B cell (primary cell): Measurements from ENCODE around the gene ATP8B3. TPM values are rescaled to one million over a fixed set of nuclear protein-coding genes. Genes with fewer than 3 reads are reported as not detected.

Experiments used
- ATAC-seq: fragments of 200-7000 bp; cut with Tn5 transposase; one replicate; pipeline ENCODE4 v1.10.0; 2021; ENCODE audit warnings: low read depth, mild to moderate bottlenecking, moderate number of reproducible peaks, moderate library complexity
- CTCF ChIA-PET: fragments of 350-600 bp; sonication (Branson Sonifier 250); formaldehyde crosslinking; loops from one replicate; lab custom pipeline; 2021; ENCODE audit warnings: antibody characterized with exemption, inconsistent platforms; lab: Charles Lee
- POLR2A ChIA-PET: fragments of 350-600 bp; sonication (Branson Sonifier 250); formaldehyde crosslinking; loops from one replicate; lab custom pipeline; 2021; ENCODE audit warnings: antibody characterized with exemption; lab: Charles Lee
- DNase-seq: peaks from one replicate; pipeline ENCODE4 v3.0.0; 2013
- H2AFZ ChIP-seq: 2 replicates; pipeline ENCODE4 v1.6.1; 2012; ENCODE audit warnings: mild to moderate bottlenecking, low read depth, low read length; ENCODE audit not compliant: insufficient read depth, poor library complexity, severe bottlenecking
- H3K27ac ChIP-seq, 2 donors: 1 replicate in 1 of 2; 2 replicates in 1 of 2; pipeline ENCODE4 v1.5.1; 2012 to 2013; ENCODE audit warnings: low read length in 2 of 2, mild to moderate bottlenecking in 2 of 2, moderate library complexity in 1 of 2
- H3K27me3 ChIP-seq, 4 experiments: fragments of 200-600 bp in 1 of 4; sonication (generic) in 1 of 4; replicated peaks in 1 of 4; 1 replicate in 2 of 4; 2 replicates in 2 of 4; pipeline versions ENCODE4 v1.6.1 to v1.7.0; 2013 to 2016; ENCODE audit warnings: low read length in 3 of 4, mild to moderate bottlenecking in 2 of 4, mixed read lengths in 1 of 4, moderate library complexity in 1 of 4; ENCODE audit not compliant: insufficient read depth in 4 of 4, control insufficient read depth in 3 of 4; ENCODE audit errors: control extremely low read depth in 1 of 4
- H3K36me3 ChIP-seq, 2 experiments: replicated peaks in 1 of 2; 1 replicate in 1 of 2; 2 replicates in 1 of 2; pipeline versions ENCODE4 v1.6.1 to v1.7.1; 2013; ENCODE audit warnings: low read length in 1 of 2; ENCODE audit not compliant: insufficient read depth in 2 of 2, control insufficient read depth in 1 of 2; ENCODE audit errors: control extremely low read depth in 1 of 2, extremely low read depth in 1 of 2
- H3K4me1 ChIP-seq, 2 donors: fragments of 200-600 bp in 1 of 2; sonication (generic) in 1 of 2; 1 replicate in 1 of 2; 2 replicates in 1 of 2; pipeline versions ENCODE4 v1.5.1 to v1.6.1; 2013 to 2017; ENCODE audit warnings: low read length in 2 of 2; ENCODE audit not compliant: control insufficient read depth in 2 of 2, insufficient read depth in 2 of 2
- H3K4me2 ChIP-seq: replicated peaks from 2 replicates; pipeline ENCODE3; 2012; ENCODE audit warnings: mild to moderate bottlenecking, low read depth, low read length; ENCODE audit not compliant: poor library complexity, severe bottlenecking
- H3K4me3 ChIP-seq, 5 experiments: fragments of 200-600 bp in 1 of 5; sonication (generic) in 1 of 5; 1 replicate in 3 of 5; 2 replicates in 2 of 5; pipeline versions ENCODE4 v1.5.1 to v1.7.0; 2011 to 2016; ENCODE audit warnings: low read length in 4 of 5, mild to moderate bottlenecking in 4 of 5, low read depth in 2 of 5, control low read depth in 1 of 5, moderate library complexity in 1 of 5; ENCODE audit not compliant: insufficient read depth in 1 of 5; ENCODE audit errors: control extremely low read depth in 1 of 5, extremely low read depth in 1 of 5
- H3K79me2 ChIP-seq: fragments of 200-600 bp; sonication (generic); one replicate; pipeline ENCODE4 v1.6.0; 2016; ENCODE audit warnings: low read length; ENCODE audit not compliant: control insufficient read depth, insufficient read depth
- H3K9ac ChIP-seq: fragments of 200-600 bp; sonication (generic); 2 replicates; pipeline ENCODE4 v1.6.1; 2017; ENCODE audit warnings: mild to moderate bottlenecking, low read length, moderate library complexity
- H3K9me3 ChIP-seq, 3 donors: one replicate each; pipeline versions ENCODE4 v1.6.1 to v1.7.1; 2013; ENCODE audit warnings: low read length in 2 of 3; ENCODE audit not compliant: control insufficient read depth in 2 of 3, insufficient read depth in 1 of 3; ENCODE audit errors: control extremely low read depth in 1 of 3
- H4K20me1 ChIP-seq: 2 replicates; pipeline ENCODE4 v1.6.0; 2012; ENCODE audit warnings: mild to moderate bottlenecking, low read length; ENCODE audit not compliant: insufficient read depth, control insufficient read depth, poor library complexity, severe bottlenecking
- H3K27ac Mint-ChIP-seq: one replicate; pipeline ENCODE4 v1.8.0; 2021; ENCODE audit warnings: mixed read lengths
- H3K27me3 Mint-ChIP-seq: one replicate; pipeline ENCODE4 v1.8.0; 2021; ENCODE audit warnings: mixed read lengths
- H3K4me1 Mint-ChIP-seq: one replicate; pipeline ENCODE4 v1.8.0; 2021; ENCODE audit warnings: mixed read lengths
- H3K4me3 Mint-ChIP-seq: one replicate; pipeline ENCODE4 v1.8.0; 2021; ENCODE audit warnings: mixed read lengths
- H3K9me3 Mint-ChIP-seq: one replicate; pipeline ENCODE4 v1.8.0; 2022; ENCODE audit warnings: mixed read lengths; ENCODE audit not compliant: insufficient read depth
- CTCF ChIP-seq: fragments of 200-600 bp; IDR thresholded peaks from one replicate; pipeline ENCODE4 v1.8.0; 2022; ENCODE audit warnings: antibody characterized with exemption, mild to moderate bottlenecking
- EZH2 ChIP-seq: IDR thresholded peaks from 2 replicates; pipeline ENCODE4 v1.6.1; 2012; ENCODE audit warnings: borderline replicate concordance, low read depth, mild to moderate bottlenecking, moderate library complexity, low read length; ENCODE audit not compliant: insufficient read depth, poor library complexity, severe bottlenecking
- WGBS: methylation state at CpG from one replicate; pipeline ENCODE4 v1.1.5; 2013; ENCODE audit warnings: missing lambda C conversion rate; ENCODE audit not compliant: insufficient coverage; 5-methylcytosine and 5-hydroxymethylcytosine counted together
- intact Hi-C: fragments of 100-400 bp; cut with micrococcal nuclease; formaldehyde crosslinking; loops from one replicate; pipeline ENCODE4 v1.10.0; 2022
- polyA plus RNA-seq: library from polyadenylated mRNA; depleted of rRNA; stranded (reverse); fragments of >200 nt; gene quantifications from 2 replicates; pipeline ENCODE4 v1.2.3, GENCODE V29; 2012
- total RNA-seq, 2 donors: library from RNA; stranded (reverse); fragments of 120-200 nt in 1 of 2; gene quantifications; 1 replicate in 1 of 2; 2 replicates in 1 of 2; pipeline versions ENCODE4 v1.2.3 to v1.2.4, GENCODE V29; 2013 to 2022

ATP8B3 gene
- total and polyA plus RNA-seq, 2 donors (not counting 1 experiment from before 2014, with no cell fraction given), result 0.89 to 5.1 TPM

GRCh38 chr19:1762243-1763117 is 49.6 kb downstream of the ATP8B3 start:
- Mint-ChIP-seq H3K27ac (no peak overlapping the region), H3K9me3 (no peaks in the 10 kb centered on the region), H3K4me3 (no peak overlapping the region), H3K4me1 (peaks cover 6% of the 10 kb centered on the region), H3K27me3 (peaks cover 40% of the 10 kb centered on the region)
- no peak overlapping the region for H3K9ac ChIP-seq
- no peak overlapping the region for H2AFZ ChIP-seq
- WGBS, result 8% methylated on average over 52 of the region's 56 CpGs
- peaks cover 0 to 76% (median 0%) of the 10 kb centered on the region in 3 donors for H3K9me3 ChIP-seq
- H3K4me1 ChIP-seq, result peaks cover 19 to 33% of the 10 kb centered on the region in 2 donors
- CTCF ChIA-PET, result no interaction called here
- H4K20me1 ChIP-seq, result no peaks in the 10 kb centered on the region
- intact Hi-C loops, result no loop called here
- ATAC-seq, result no peak
- peaks cover 0 to 95% (median 68%) of the 10 kb centered on the region in 4 experiments for H3K27me3 ChIP-seq
- H3K4me2 ChIP-seq, result no peak overlapping the region
- H3K79me2 ChIP-seq, result no peaks in the 10 kb centered on the region
- no peak overlapping the region for H3K27ac ChIP-seq
- TF ChIP-seq EZH2 (no peak), CTCF (no peak)
- POLR2A ChIA-PET, result no interaction called here
- no peak overlapping the region for H3K4me3 ChIP-seq
- no peaks in the 10 kb centered on the region for H3K36me3 ChIP-seq
- DNase-seq, result no peak
